ENCODE measurements around the gene ENTPD2.
"Not testable (repeated sequence)": the region's sequence is repeated elsewhere in the genome, so short reads cannot be mapped to it uniquely, and the experiment has no call there.

ENTPD2 gene

GRCh38 chr9:137007108-137007815 is 46.6 kb downstream of the ENTPD2 start:
- H3K27ac ChIP-seq (ENCODE audit: low read depth, low read length), result no peak overlapping the region
- H3K4me2 ChIP-seq (ENCODE audit: low read depth, low read length, poor library complexity, severe bottlenecking), result no peak overlapping the region
- H3K4me3 ChIP-seq (ENCODE audit: insufficient read depth, low read length, poor library complexity, severe bottlenecking), result no peak overlapping the region

GRCh38 chr9:137006116-137007003 is 47.5 kb downstream of the ENTPD2 start:
- H3K27me3 ChIP-seq (ENCODE audit: low read length), result no peaks in the 10 kb centered on the region

More at GRCh38 chr9:137007108-137007815, 46.6 kb downstream of the ENTPD2 start:
- TF ChIP-seq, protein P1, sequence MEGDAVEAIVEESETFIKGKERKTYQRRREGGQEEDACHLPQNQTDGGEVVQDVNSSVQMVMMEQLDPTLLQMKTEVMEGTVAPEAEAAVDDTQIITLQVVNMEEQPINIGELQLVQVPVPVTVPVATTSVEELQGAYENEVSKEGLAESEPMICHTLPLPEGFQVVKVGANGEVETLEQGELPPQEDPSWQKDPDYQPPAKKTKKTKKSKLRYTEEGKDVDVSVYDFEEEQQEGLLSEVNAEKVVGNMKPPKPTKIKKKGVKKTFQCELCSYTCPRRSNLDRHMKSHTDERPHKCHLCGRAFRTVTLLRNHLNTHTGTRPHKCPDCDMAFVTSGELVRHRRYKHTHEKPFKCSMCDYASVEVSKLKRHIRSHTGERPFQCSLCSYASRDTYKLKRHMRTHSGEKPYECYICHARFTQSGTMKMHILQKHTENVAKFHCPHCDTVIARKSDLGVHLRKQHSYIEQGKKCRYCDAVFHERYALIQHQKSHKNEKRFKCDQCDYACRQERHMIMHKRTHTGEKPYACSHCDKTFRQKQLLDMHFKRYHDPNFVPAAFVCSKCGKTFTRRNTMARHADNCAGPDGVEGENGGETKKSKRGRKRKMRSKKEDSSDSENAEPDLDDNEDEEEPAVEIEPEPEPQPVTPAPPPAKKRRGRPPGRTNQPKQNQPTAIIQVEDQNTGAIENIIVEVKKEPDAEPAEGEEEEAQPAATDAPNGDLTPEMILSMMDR (IDR thresholded peaks at IDR 0.05; ENCODE audit: insufficient read depth, low read length, poor library complexity, severe bottlenecking), result no peak
- TF ChIP-seq EZH2phosphoT487 (conservative IDR thresholded peaks at IDR 0.05; ENCODE audit: low read length), result no peak
- H3F3A ChIP-seq (ENCODE audit: insufficient read depth), result no peaks in the 10 kb centered on the region
- H3K9ac ChIP-seq (ENCODE audit: low read length), result no peak overlapping the region
- no peaks in the 10 kb centered on the region for H3K9me3 ChIP-seq (ENCODE audit: insufficient read depth, low read length)
- H3K36me3 ChIP-seq (ENCODE audit: low read length), result no peaks in the 10 kb centered on the region
- H3K27me3 ChIP-seq (ENCODE audit: low read length), result no peaks in the 10 kb centered on the region
- no peaks in the 10 kb centered on the region for H3K79me2 ChIP-seq (ENCODE audit: insufficient read depth, low read length)
- no peak overlapping the region for H2AFZ ChIP-seq (ENCODE audit: low read depth, low read length, severe bottlenecking)
- no peaks in the 10 kb centered on the region for H4K20me1 ChIP-seq (ENCODE audit: low read depth, low read length)
- no peaks in the 10 kb centered on the region for H3K9me2 ChIP-seq (replicated peaks; ENCODE audit: insufficient read depth, low read length)

DNA sequence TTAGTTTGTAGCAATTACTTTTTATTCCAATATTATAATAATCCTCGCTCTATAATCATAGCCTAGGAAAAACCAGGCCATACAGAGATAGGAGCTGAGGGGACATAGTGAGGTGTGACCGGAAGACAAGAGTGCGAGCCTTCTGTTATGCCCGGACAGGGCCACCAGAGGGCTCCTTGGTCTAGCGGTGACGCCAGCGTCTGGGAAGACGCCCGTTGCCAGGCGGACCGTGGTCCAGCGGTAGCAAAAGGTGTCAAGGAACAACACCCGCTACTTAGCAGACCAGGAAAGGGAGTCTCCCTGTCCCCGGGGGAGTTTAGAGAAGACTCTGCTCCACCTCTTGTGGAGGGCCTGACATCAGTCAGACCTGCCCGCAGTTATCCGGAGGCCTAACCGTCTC is 49.6 kb downstream of the ENTPD2 start:
- H3K9me2 ChIP-seq (replicated peaks; ENCODE audit: insufficient read depth, low read length); H2AFZ ChIP-seq (ENCODE audit: low read depth, low read length, severe bottlenecking); H3K9me3 ChIP-seq (ENCODE audit: insufficient read depth, low read length); H4K20me1 ChIP-seq (ENCODE audit: low read depth, low read length); H3K79me2 ChIP-seq (ENCODE audit: insufficient read depth, low read length); H3K36me3 ChIP-seq (ENCODE audit: low read length); H3K27me3 ChIP-seq (ENCODE audit: low read length); H3K27ac ChIP-seq (ENCODE audit: low read depth, low read length); H3K4me2 ChIP-seq (ENCODE audit: low read depth, low read length, poor library complexity, severe bottlenecking); H3F3A ChIP-seq (ENCODE audit: insufficient read depth); H3K9ac ChIP-seq (ENCODE audit: low read length); H3K4me3 ChIP-seq (ENCODE audit: insufficient read depth, low read length, poor library complexity, severe bottlenecking): not testable (repeated sequence)

More at GRCh38 chr9:137006116-137007003, 47.5 kb downstream of the ENTPD2 start:
- Histone ChIP-seq H3K27ac (ENCODE audit: low read depth, low read length) (no peak overlapping the region), H3K4me3 (ENCODE audit: insufficient read depth, low read length, poor library complexity, severe bottlenecking) (no peak overlapping the region), H3F3A (ENCODE audit: insufficient read depth) (no peaks in the 10 kb centered on the region), H3K9me2 (replicated peaks; ENCODE audit: insufficient read depth, low read length) (no peaks in the 10 kb centered on the region), H3K79me2 (ENCODE audit: insufficient read depth, low read length) (no peaks in the 10 kb centered on the region), H4K20me1 (ENCODE audit: low read depth, low read length) (no peaks in the 10 kb centered on the region), H3K4me2 (ENCODE audit: low read depth, low read length, poor library complexity, severe bottlenecking) (no peak overlapping the region), H3K9me3 (ENCODE audit: insufficient read depth, low read length) (no peaks in the 10 kb centered on the region), H3K36me3 (ENCODE audit: low read length) (no peaks in the 10 kb centered on the region), H3K9ac (ENCODE audit: low read length) (no peak overlapping the region), H2AFZ (ENCODE audit: low read depth, low read length, severe bottlenecking) (no peak overlapping the region)
- no peak for TF ChIP-seq EZH2phosphoT487 (conservative IDR thresholded peaks at IDR 0.05; ENCODE audit: low read length)
- TF ChIP-seq, protein P1 (IDR thresholded peaks at IDR 0.05; ENCODE audit: insufficient read depth, low read length, poor library complexity, severe bottlenecking), result no peak

DNA sequence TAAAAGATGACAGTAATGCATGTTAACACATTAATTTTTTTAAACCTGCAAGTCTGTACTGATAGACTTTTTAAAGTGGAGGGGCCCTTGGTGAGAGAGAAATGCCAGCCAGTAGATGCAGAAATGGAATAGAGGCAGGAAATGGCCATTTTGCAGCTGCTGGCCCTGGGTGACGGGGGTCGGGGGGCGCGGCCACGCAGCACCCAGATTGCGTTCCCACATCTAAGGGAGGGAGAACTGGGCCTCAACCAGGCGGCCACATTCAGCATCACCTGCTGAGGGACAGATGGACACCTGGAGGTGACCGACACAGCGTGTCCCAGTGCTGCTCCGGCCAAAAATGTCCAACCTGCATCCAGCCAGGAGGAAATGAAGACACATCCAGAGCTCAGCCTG is 51.2 kb downstream of the ENTPD2 start:
- Histone ChIP-seq H3K9me3 (ENCODE audit: insufficient read depth, low read length) (no peaks in the 10 kb centered on the region), H3K27ac (ENCODE audit: low read depth, low read length) (no peak overlapping the region), H3K9me2 (replicated peaks; ENCODE audit: insufficient read depth, low read length) (no peaks in the 10 kb centered on the region), H2AFZ (ENCODE audit: low read depth, low read length, severe bottlenecking) (no peak overlapping the region), H3K4me2 (ENCODE audit: low read depth, low read length, poor library complexity, severe bottlenecking) (no peak overlapping the region), H3K36me3 (ENCODE audit: low read length) (no peaks in the 10 kb centered on the region), H3K79me2 (ENCODE audit: insufficient read depth, low read length) (no peaks in the 10 kb centered on the region), H3K9ac (ENCODE audit: low read length) (no peak overlapping the region), H3F3A (ENCODE audit: insufficient read depth) (no peaks in the 10 kb centered on the region), H3K4me3 (ENCODE audit: insufficient read depth, low read length, poor library complexity, severe bottlenecking) (no peak overlapping the region), H4K20me1 (ENCODE audit: low read depth, low read length) (no peaks in the 10 kb centered on the region), H3K27me3 (ENCODE audit: low read length) (no peaks in the 10 kb centered on the region)
- TF ChIP-seq, protein P1 (IDR thresholded peaks at IDR 0.05; ENCODE audit: insufficient read depth, low read length, poor library complexity, severe bottlenecking), result no peak
- no peak for TF ChIP-seq EZH2phosphoT487 (conservative IDR thresholded peaks at IDR 0.05; ENCODE audit: low read length)
